ENCODE results near the gene LOXL1.

LOXL1 gene

DNA sequence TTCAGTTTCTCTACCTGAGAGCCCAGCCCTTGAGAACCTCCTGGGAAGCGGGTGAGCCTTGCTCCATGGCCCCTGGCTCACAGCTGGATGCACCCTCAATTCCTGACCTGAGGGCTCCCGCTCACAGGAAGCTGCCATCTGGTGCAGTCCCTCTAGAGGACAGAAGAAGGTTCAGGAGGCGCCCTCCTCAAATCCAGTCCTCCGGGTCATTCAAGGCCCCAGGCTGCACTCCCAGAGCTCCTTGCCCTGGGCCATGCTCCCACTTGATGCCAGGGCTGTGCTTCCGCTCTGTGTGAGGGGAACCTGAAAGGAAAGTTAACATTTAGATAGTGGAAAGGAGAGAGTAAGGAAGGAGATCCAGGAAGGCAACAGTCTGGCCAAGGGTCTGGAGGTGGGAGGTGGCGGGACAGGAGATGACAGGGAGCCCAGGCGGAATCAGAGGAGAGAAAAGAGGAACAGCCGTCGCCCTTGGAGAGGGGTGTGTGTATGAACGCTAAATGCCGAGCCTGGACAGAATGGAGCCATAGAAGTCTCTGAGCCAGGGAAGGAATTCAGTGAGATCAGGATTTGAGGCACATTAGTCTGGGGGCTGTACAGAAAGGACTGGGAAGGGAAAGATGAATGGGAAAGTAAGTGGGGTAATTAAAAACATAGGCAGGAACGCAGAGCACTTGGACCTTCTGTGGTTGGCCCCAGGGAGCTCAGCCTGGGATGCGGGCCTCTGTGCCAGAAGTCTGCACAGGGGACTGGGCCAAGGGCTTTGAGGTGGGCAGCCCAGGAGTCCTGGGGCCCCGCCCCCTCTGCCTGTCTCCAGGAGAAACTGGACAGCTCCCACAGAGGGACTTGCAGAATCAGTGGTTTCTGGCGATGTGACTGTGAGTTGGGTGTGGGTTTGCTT is 26.8 kb upstream of the LOXL1 start:
- peak; percentile 58 for DNase-seq (ENCODE audit: low spot score)

DNA sequence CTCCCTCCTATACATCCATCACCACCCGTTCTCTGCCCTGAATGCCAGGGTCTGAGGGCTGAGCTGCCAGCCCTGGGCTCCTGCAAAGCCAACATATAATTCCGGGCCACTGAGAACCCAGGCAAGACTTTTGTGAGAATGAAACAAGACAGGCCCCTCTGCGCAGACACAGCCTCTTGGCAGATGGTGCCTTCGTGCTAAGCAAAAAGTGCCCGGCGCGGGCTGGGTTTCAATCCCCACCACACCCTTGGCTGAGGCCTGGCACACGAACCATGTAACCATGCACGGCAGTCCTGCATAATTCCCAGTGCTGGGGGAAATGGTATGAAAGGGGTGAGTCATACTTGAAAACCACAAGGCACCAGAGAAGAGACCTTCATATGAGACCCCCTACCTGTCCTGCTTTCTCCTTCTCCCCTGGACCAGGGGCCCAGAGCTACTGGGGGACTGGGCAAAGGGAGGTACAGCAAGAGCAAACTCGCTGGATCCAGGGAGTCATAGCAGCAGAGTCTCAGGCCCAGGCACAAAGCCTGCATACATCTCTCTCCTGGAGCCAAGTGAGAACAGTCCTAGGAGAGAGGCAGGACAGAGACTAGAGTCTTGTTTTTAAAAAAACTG is 26.1 kb upstream of the LOXL1 start:
- DNase-seq (ENCODE audit: low spot score): peak; percentile 70

DNA sequence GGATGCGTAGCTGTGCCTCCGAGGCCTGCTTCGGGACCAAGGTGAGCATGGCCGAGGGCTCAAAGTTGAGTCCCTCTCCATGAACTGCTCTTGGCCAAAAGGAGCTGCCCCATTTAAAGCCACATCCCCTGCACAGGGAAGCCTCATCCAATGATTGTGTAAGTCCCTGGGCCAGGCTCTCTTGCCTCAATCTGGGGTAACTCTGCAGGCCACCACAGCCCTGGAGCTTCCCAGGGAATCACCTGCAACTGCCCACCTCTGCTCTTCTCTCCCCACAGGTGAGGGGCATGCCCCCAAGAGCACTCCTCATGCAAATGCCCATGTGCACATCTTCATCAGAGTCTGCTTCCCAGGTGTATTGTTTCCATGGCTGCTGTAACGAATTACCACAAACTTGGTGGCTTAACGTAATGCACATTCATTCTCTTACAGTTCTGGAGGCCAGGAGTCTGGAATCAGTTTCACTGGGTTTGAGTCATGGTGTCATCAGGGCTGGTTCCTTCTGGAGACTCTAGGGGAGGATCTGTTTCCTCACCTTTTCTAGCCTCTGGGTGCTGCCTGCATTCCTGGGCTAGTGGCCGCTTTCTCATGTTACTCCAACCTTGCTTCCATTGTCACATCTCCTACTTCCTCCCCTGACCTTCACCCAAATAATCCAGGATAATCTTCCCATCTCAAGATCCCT is 25.0 kb upstream of the LOXL1 start:
- no peak for DNase-seq (ENCODE audit: low spot score)

DNA sequence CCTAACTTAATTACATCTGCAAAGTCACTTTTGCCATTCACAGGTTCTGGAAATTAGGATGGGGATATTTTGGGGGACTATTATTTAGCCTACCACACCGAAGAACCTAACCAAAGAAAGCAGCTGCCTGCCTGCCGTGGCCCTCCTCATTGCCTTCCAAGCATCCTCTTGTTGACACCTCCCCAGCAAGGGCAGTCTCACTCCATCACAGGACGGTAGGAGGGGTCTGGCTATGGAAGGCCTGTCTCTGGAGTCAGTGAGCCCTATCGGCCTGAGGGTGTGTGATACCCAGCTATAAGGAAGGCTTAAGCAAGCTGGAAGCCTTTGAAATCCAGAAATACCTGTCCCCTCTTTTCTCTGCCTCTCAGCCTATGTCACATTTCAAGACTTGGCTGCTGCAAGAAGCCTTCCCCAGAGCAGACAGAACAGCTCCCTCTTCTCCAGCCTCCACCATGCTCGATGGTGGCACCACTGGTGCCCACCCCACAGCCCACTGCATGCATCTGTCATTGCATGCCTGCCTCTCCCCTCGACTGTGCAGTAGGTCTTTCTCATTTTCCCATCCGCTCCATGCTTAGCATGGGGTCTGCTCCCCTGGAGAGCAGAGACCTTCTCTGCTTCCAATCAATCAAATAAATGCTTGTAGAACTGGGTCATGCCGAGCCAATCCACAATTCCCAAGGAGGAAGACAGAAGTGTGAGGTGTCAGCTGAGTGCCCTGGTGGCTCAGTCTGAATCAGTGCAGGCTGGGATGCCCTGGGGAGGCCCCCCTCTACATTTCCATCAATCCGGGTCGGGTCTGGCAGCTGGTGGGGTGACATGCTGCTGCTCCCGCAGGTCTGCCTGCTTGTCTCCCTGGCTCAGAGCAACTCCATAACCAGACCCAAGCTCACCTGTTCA is 23.9 kb upstream of the LOXL1 start:
- no peak for DNase-seq (ENCODE audit: low spot score)

DNA sequence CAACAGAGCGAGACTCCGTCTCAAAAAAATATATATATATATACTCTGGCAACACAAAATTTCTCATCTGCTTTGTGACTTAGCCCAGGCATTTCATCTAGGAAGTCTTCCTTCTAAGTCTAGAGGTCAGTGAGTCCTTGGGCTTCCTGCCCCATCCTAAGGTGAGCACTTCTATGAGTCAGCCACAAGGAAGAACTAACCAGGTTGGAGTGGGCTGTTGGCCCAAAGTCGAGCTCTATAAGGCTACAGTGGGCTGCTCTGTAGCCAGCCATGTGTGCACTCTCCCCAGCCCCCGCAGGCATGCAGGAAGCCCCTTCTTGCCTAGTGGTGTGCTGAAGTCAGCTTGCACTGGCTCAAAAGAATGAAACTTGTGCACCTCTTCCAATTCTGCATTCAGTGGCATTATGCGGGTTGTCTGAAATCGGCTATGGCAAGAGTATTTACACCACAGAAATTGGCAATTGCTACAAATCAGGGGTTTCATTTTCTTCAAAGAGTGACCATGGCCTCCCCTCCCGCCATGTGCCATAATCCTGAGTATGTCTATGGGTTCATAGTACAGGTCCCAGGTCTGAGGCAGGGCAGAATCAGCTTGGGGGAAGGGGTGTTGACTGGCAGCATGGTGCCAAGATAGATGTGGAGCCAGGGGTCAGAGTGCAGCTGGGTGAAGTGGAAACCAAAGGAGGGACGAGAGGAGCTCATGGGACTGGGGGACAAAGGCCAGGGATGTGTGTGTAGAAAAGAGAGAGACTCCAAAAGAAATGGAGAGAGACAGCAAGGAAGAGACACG is 22.0 kb upstream of the LOXL1 start:
- DNase-seq (ENCODE audit: low spot score): no peak

DNA sequence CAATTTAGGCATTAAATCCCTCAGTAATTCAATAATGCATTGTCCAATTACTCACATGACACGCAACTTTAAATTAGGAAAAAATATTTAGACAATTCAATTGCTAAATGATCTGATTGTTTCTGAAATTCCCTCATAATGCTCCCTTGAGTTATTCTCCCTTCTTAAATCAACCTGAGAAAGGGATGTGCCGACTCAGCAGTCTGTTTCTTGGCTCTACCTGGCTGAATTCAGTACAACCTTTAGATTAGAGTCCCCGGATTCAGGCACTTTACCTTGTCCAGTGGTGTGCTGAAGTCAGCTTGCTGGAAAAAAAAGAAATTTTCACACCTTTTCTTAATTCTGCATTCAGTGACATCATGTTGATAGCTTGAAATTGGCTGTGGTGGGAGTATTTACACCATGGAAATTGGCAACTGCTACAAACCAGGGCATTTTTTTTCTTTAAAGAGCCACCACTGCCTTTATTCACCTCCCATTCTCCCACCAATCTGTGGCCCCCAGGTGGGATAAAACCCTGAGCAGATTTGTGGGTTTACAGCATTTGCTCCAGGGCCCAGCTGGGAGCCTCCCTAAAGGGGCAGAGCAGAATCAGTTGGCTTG is 20.9 kb upstream of the LOXL1 start:
- DNase-seq (ENCODE audit: low spot score): no peak

DNA sequence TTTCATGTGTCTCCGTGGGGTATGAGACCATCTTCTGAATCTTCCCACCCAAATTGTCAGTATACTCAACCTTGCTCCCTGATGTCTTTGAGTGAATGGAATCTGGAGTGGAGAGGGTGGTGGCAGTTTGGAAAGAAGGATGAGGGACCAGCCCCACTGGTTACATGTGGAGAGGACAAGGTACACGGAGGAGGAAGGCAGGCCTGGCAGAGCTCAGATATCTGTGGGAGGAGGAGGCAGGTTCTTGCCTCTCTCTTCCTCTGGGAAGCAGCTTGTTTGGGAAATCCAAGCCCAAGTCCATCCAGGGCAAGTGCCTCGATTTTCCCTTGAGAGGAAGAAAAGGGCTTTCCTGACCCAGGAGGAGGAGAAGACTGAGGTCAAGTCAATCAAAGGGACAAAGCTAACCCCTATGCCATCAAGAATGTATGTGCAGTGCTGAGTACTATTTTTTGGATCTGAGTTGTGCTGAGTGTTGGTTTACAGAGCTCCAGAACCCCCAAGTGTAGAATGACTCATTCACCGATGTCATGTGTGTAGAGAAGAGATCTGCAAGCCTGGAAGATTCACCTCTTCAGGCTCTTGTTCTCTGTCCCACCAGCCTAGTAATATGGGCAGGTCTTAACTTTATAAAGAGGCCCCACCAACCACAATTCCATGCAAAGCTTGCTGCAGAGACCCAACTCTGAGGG is 19.8 kb upstream of the LOXL1 start:
- DNase-seq (ENCODE audit: low spot score): peak; percentile 42

DNA sequence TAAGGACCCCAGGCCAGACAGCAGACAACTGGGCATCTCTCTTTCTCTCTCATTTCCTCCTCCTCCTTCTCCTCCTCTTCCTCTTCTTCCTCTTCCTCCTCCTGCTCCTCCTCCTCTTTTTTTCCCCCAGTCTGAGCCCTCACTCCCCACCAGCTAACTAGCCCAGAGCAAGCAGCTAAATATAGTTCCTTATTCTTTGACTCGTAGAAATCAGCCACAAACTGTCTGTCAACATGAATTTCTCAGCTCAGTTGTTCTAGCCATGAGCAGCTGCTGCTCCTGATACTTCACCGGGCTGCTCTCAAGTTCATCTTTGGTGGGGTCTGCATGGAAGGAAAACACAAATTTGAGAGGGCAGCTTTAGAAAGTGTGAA is 19.2 kb upstream of the LOXL1 start:
- no peak for DNase-seq (ENCODE audit: low spot score)

DNA sequence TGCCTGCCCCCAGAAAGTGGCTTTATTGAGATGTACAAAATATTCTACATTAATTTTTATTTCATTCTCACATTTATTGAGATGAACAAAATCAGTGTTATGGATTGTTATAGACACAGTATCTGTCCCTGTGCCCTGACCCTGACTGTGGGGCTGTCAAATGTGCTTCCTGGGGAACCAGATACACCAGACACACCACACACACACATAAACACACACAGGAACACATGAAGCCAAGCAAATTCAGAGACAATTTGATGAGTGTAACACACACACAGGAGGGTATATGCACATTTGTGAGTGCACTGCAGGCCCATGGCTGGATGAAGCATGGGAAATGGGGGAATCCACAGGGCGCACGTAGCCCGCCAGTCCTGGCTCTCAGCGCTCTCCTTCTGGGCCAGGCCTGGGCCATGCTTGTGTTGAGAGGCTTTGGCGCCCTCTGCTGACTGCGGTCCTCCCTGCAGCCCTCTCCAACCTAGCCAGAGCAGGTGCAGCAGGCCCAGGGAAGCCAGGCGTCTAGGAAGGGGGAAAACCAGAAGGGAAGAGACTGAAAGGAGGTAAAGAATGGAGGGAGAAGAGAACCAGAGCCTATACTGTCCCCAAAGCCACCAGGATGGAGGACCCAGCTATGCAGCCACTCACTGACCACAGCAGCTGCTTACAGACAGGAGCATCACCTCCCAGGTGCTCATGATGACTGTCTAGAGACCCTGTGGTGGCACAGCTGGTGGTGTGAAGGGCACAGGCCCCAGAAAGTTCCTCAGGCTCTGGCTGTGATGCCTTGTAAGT is 18.0 kb upstream of the LOXL1 start:
- peak; percentile 87 for DNase-seq (ENCODE audit: low spot score)

DNA sequence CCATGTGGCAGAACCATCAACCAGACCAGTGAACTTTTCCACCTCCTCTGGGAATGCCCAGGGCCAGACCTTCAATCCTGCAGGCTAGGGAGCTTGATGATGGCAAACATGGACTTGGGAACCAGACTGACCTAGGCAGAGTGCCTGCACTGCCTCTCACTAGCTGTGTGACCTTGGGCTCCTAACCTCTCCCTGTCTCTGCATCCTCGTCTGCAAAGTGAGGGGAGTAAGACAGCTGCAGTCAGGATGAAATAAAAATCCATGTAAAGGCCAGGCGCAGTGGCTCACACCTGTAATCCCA is 17.5 kb upstream of the LOXL1 start:
- DNase-seq (ENCODE audit: low spot score): no peak

DNA sequence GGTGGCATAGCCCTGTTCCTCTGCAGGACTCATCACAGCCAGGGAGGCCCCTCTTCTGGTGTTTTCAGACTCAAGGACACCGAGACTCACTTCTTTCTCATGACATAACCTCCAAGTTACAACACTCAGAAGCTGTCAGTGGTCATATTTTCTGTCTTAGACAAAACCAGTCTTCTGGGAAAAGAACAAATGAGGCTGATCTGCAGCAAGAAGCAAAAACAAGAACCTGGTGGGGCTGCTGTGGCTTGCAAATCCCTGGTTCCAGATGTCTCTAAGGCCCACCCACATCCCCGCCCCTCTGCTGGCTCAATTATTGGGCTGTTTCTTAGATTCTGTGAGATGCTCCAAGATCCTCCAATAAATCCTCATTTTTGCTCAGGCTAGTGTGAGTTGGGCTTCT is 16.6 kb upstream of the LOXL1 start:
- DNase-seq (ENCODE audit: low spot score): no peak

DNA sequence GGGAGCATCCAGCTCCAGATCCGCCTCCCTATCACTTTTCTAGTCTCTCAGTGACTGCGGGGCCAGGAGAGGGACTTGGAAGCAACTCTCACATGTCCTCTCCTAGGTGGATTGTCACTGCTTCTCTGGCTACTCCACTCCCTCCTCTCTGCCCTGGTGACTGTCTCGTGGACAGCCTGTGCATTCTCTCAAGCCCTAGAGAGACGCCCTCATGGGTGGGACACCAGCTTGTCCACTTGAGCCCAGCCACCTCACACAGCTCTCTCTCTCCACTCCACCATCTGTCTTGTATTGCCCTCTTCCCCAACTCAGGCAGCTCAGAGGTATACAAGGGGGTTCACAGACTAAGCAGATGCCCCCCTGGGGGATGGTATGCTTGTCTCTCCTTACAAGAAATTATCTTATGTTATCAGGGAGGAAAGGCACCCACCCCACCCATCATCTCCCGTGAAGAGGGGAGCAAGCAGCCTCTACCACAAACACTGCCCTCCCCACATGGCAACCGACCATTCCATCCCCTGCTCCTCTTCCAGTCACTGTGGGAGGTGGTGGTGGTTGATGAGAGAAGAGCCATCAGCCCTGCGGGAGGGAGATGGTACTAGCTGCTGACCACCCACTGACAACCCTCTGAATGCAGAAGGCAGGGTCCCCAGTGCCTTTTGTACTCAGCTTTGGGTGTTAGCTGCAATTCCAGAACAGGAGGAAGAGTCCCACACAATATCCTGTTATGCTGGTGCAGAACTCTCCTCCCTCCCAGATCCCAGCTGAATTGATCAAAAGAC is 15.5 kb upstream of the LOXL1 start:
- no peak for DNase-seq (ENCODE audit: low spot score)

DNA sequence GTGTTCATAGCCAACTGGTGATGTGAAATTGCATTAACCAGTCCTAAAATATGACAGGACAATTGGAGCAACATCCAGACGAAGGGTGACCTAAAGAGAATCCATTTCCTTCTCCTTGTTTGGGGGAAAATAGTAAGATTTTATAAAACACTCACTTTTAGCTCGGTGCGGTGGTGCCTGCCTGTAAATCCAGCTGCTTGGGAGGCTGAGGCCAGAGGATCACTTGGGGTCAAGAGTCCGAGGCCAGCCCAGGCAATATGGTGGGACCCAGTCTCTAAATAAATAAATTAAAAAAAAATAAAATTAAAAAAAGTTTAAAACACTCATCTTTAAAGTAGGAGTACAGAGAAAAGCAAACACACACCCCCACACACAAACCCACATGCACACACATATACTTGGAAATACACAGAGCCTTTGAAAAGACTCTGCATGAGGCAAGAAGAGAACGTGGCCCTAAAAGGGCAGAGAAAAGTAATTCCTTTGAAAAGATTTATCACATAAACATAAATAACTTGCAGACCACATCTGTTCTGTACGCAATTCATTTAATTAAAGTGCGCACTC is 14.1 kb upstream of the LOXL1 start:
- no peak for DNase-seq (ENCODE audit: low spot score)

DNA sequence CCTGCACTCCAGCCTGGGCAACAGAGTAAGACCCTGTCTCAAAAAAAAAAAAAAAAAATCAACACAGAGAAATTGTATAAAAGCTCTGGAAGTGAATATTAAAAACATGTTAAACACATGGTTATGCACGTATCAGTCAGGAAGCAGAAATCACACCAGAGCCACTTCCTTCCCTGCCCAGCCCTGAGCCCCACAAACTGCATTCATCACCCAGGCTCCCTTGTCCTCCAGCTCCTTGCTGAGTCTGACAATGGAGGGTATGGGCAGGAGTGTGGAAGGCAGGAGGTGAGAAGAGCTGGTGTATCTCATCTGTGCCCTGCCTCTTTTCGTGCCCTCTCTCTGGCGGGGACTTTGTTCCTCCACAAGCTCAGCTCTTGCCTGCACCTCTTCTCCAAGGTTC is 12.1 kb upstream of the LOXL1 start:
- no peak for DNase-seq (ENCODE audit: low spot score)

DNA sequence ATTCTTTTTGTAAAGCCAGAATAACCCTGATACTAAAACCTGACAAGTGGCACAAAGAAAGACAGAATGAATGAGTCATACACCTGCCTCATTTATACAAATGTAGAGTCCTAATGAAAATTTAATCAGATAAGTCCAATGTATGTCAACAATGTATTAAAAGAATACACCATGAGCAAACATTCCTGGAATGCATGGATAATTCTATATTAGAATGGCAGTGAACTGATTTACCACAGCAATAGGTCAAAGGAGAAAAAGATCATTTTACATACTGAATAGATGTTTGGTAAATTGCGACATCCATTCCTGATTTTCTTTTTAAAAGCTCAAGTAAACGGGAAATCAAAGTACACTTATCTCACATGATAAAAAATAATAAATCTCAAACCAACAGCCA is 11.2 kb upstream of the LOXL1 start:
- DNase-seq (ENCODE audit: low spot score): no peak

DNA sequence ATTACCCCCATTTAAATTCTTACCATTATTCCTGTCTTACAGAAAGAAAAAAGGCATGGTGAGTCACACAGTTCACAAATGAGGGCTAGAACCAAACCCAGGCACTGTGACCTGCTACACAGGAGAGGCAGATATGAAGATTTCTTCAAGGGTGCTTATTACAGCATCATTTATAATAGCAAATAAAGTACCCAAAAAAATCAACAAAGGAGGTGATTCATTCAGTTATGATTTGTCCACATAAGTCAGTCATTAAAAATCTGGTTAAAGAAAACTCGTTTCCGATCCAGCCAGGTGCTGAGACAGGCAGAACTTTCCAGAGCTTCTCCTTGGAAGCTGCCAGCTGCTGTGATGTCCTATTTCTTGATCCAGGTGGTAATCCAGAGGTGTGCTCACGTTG is 7.5 kb upstream of the LOXL1 start:
- DNase-seq (ENCODE audit: low spot score): no peak

DNA sequence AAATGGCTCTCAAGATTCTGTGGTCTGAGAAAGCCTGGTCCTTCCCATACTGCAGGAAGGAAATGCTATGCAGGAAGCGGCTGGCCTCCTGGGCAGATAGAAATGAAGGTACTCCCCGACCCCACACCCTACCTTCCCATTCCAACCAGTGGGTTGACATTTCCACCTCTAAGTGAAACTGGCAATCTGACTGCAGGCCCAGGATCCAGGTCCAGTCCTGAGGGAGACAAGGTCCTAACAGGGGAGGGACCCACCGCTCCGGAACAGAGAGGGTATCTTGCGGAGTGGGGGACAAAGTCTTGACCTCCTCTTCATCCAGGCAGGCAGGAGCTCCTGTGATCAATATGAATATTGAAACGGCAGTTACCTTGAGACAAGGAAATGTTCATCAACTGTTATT is 6.6 kb upstream of the LOXL1 start:
- no peak for DNase-seq (ENCODE audit: low spot score)

DNA sequence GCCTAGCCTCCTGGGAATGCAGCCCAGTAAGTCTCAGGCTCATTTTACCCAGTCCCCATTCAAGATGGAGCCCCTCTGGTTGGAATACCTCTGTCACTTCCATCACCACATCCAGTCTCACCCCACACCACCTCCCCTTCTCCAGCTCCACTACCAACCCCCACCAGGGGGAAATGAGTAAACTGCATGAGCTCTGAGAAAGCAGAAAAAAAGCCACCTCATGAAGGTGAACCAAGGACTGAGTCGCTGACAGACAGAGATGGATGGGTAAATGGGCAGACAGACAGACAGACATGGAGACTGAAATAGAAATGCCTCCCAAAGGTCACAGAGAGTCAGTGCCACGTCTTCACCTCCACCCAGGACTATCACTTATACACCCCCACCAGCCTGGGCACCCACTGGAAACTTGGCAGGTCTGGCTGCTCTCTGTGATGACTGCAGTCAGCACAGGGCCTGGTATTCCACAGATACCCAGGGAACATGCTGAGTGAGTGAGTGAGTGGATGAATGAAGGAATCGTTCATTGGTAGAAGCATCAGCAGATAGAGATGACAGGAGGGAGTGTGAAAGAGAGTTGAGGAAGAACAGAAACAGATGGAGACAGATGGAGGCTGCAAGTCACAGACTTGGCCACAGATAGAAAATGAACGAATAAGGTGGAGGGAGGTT is 4.9 kb upstream of the LOXL1 start:
- no peak for DNase-seq (ENCODE audit: low spot score)

All from GM03348 (cell line).